H1 (cell line): ENCODE data around the gene FAM83C. TPM values are rescaled to one million over a fixed set of nuclear protein-coding genes. Genes with fewer than 3 reads are reported as not detected.

ENCODE experiments used
- CTCF ChIA-PET: fragments of 300-600 bp; sonication (Branson Sonifier 250); formaldehyde crosslinking; loops from one replicate; lab custom pipeline; 2021; ENCODE audit not compliant: partially characterized antibody; lab: Charles Lee
- POLR2A ChIA-PET: fragments of 300-600 bp; sonication (Branson Sonifier 250); formaldehyde crosslinking; loops from one replicate; lab custom pipeline; 2021; ENCODE audit warnings: inconsistent platforms; ENCODE audit not compliant: partially characterized antibody; lab: Charles Lee
- DNase-seq, 2 experiments: peaks; one replicate each; pipeline versions ENCODE4 v3.0.0 to v3.0.0-alpha.2; 2010 to 2022; ENCODE audit warnings: low spot score in 2 of 2, low read depth in 1 of 2, mixed read lengths in 1 of 2
- FAIRE-seq: peaks from 2 replicates; lab custom pipeline; 2011; peaks lifted over from hg19 to GRCh38; lab: Jason Lieb, UNC
- H2AFZ ChIP-seq: 2 replicates; pipeline ENCODE4 v1.8.1; 2012; ENCODE audit warnings: low read length, inconsistent platforms
- H2AK5ac ChIP-seq: 2 replicates; pipeline ENCODE4 v1.6.1; 2013; ENCODE audit warnings: low read depth, low read length
- H2BK120ac ChIP-seq: replicated peaks from 2 replicates; pipeline ENCODE3; 2013; ENCODE audit warnings: low read depth, low read length, inconsistent platforms
- H2BK12ac ChIP-seq: 2 replicates; pipeline ENCODE4 v1.6.1; 2013; ENCODE audit warnings: low read depth, low read length
- H2BK15ac ChIP-seq: 2 replicates; pipeline ENCODE4 v1.6.1; 2013; ENCODE audit warnings: low read length
- H2BK20ac ChIP-seq: 2 replicates; pipeline ENCODE4 v1.6.1; 2013; ENCODE audit warnings: low read length
- H2BK5ac ChIP-seq: 2 replicates; pipeline ENCODE4 v1.6.1; 2013; ENCODE audit warnings: low read depth, low read length
- H3K14ac ChIP-seq: 2 replicates; pipeline ENCODE4 v1.6.1; 2013; ENCODE audit warnings: inconsistent platforms; ENCODE audit not compliant: insufficient read length
- H3K18ac ChIP-seq: 2 replicates; pipeline ENCODE4 v1.6.1; 2013; ENCODE audit warnings: low read length; ENCODE audit errors: extremely low read depth
- H3K23ac ChIP-seq: 2 replicates; pipeline ENCODE4 v1.6.1; 2013; ENCODE audit warnings: inconsistent platforms; ENCODE audit not compliant: insufficient read length
- H3K23me2 ChIP-seq: 2 replicates; pipeline ENCODE4 v1.6.1; 2013; ENCODE audit warnings: low read depth, low read length
- H3K27ac ChIP-seq: 2 replicates; pipeline ENCODE4 v1.6.1; 2011; ENCODE audit warnings: low read depth, low read length, inconsistent platforms
- H3K27me3 ChIP-seq, 4 experiments: replicated peaks in 1 of 4; 1 replicate in 1 of 4; 2 replicates in 3 of 4; pipeline versions ENCODE4 v1.6.1 to v1.8.1; 2011 to 2013; ENCODE audit warnings: low read length in 3 of 4, mild to moderate bottlenecking in 3 of 4, inconsistent platforms in 2 of 4, mixed read lengths in 2 of 4, moderate library complexity in 1 of 4; ENCODE audit not compliant: control insufficient read depth in 3 of 4, insufficient read depth in 3 of 4; ENCODE audit errors: extremely low read depth in 1 of 4
- H3K36me3 ChIP-seq, 4 experiments: 2 replicates each; pipeline versions ENCODE4 v1.6.1 to v1.8.1; 2011 to 2013; ENCODE audit warnings: mild to moderate bottlenecking in 4 of 4, low read length in 3 of 4, moderate library complexity in 2 of 4, control low read depth in 1 of 4, inconsistent platforms in 1 of 4; ENCODE audit not compliant: insufficient read depth in 4 of 4, control insufficient read depth in 2 of 4
- H3K4ac ChIP-seq: replicated peaks from 2 replicates; pipeline ENCODE3; 2013; ENCODE audit warnings: low read length, low read depth, mixed read lengths, inconsistent platforms; ENCODE audit not compliant: insufficient read length
- H3K4me1 ChIP-seq, 4 experiments: replicated peaks in 1 of 4; 1 replicate in 1 of 4; 2 replicates in 3 of 4; pipeline versions ENCODE4 v1.6.1 to v1.8.1; 2011 to 2013; ENCODE audit warnings: low read length in 3 of 4, inconsistent platforms in 2 of 4, mixed read lengths in 1 of 4; ENCODE audit not compliant: insufficient read depth in 4 of 4, control insufficient read depth in 3 of 4
- H3K4me2 ChIP-seq, 2 experiments: 2 replicates each; pipeline versions ENCODE4 v1.6.1 to v1.8.1; 2011 to 2013; ENCODE audit warnings: low read depth in 2 of 2, low read length in 2 of 2, control low read depth in 1 of 2, inconsistent platforms in 1 of 2, mild to moderate bottlenecking in 1 of 2; ENCODE audit not compliant: insufficient read depth in 1 of 2
- H3K4me3 ChIP-seq, 4 experiments: fragments of 200-600, 300-600 bp in 1 of 4; sonication (generic), shearing (Covaris generic), sonication (Bioruptor Twin) in 1 of 4; 2 replicates each; pipeline versions ENCODE4 v1.5.1 to v1.8.1; 2011 to 2016; ENCODE audit warnings: low read length in 4 of 4, low read depth in 3 of 4, control low read depth in 2 of 4, inconsistent platforms in 2 of 4, mild to moderate bottlenecking in 2 of 4, mixed read lengths in 1 of 4, moderate library complexity in 1 of 4; ENCODE audit not compliant: insufficient read depth in 2 of 4; ENCODE audit errors: extremely low read depth in 1 of 4
- H3K56ac ChIP-seq: replicated peaks from 2 replicates; pipeline ENCODE3; 2013; ENCODE audit warnings: low read depth, mild to moderate bottlenecking, mixed read lengths, low read length, inconsistent platforms; ENCODE audit not compliant: insufficient read length
- H3K79me1 ChIP-seq: 2 replicates; pipeline ENCODE4 v1.6.1; 2013; ENCODE audit warnings: low read depth, low read length, control low read depth
- H3K79me2 ChIP-seq, 2 experiments: 2 replicates each; pipeline versions ENCODE4 v1.6.1 to v1.8.1; 2012 to 2013; ENCODE audit warnings: low read length in 2 of 2, mild to moderate bottlenecking in 2 of 2, inconsistent platforms in 1 of 2; ENCODE audit not compliant: insufficient read depth in 2 of 2, control insufficient read depth in 1 of 2
- H3K9ac ChIP-seq, 4 experiments: replicated peaks in 1 of 4; 1 replicate in 1 of 4; 2 replicates in 3 of 4; pipeline versions ENCODE4 v1.6.1 to v1.8.1; 2011 to 2013; ENCODE audit warnings: low read depth in 3 of 4, low read length in 3 of 4, control low read depth in 2 of 4, mild to moderate bottlenecking in 2 of 4, moderate library complexity in 2 of 4, inconsistent platforms in 1 of 4; ENCODE audit errors: extremely low read depth in 1 of 4
- H3K9me3 ChIP-seq, 2 experiments: 2 replicates each; pipeline versions ENCODE4 v1.6.1 to v1.8.1; 2012 to 2013; ENCODE audit warnings: mild to moderate bottlenecking in 2 of 2, moderate library complexity in 2 of 2, control low read depth in 1 of 2, inconsistent platforms in 1 of 2, low read depth in 1 of 2, low read length in 1 of 2, mixed read lengths in 1 of 2; ENCODE audit not compliant: insufficient read depth in 2 of 2
- H4K20me1 ChIP-seq, 2 experiments: replicated peaks in 1 of 2; 2 replicates each; pipeline versions ENCODE3 to v1.8.1; 2011 to 2013; ENCODE audit warnings: inconsistent platforms in 2 of 2, low read length in 2 of 2, mild to moderate bottlenecking in 1 of 2; ENCODE audit not compliant: insufficient read depth in 2 of 2, control insufficient read depth in 1 of 2
- H4K5ac ChIP-seq: 2 replicates; pipeline ENCODE4 v1.6.1; 2013; ENCODE audit warnings: low read length, low read depth, mixed read lengths, inconsistent platforms; ENCODE audit not compliant: insufficient read length
- H4K8ac ChIP-seq: 2 replicates; pipeline ENCODE4 v1.8.0; 2013; ENCODE audit warnings: mild to moderate bottlenecking, moderate library complexity, low read length, inconsistent platforms; ENCODE audit not compliant: insufficient read depth; ENCODE audit errors: extremely low read depth
- H4K91ac ChIP-seq: replicated peaks from 2 replicates; pipeline ENCODE3; 2013; ENCODE audit warnings: low read length, mixed read lengths, inconsistent platforms; ENCODE audit not compliant: insufficient read length
- CHD2 ChIP-seq: IDR thresholded peaks from 2 replicates; pipeline ENCODE4 v1.6.1; 2012; ENCODE audit warnings: low read length, improper control_type of control experiment
- E2F6 ChIP-seq: IDR thresholded peaks from 2 replicates; pipeline ENCODE4 v1.6.1; 2012; ENCODE audit warnings: inconsistent platforms
- HDAC2 ChIP-seq, 2 experiments: fragments of 300-600 bp in 1 of 2; sonication (generic) in 1 of 2; IDR thresholded peaks; 2 replicates each; pipeline ENCODE4 v1.6.1; 2011 to 2012; ENCODE audit warnings: low read depth in 2 of 2, low read length in 2 of 2, mild to moderate bottlenecking in 2 of 2, moderate library complexity in 2 of 2, borderline replicate concordance in 1 of 2, inconsistent platforms in 1 of 2
- JUN ChIP-seq: IDR thresholded peaks from 2 replicates; pipeline ENCODE4 v1.6.1; 2011; ENCODE audit warnings: low read depth, mild to moderate bottlenecking, improper control_type of control experiment, low read length
- POU5F1 ChIP-seq: IDR thresholded peaks from 2 replicates; pipeline ENCODE4 v1.6.1; 2011; ENCODE audit warnings: low read depth, mild to moderate bottlenecking, low read length, moderate library complexity
- SUZ12 ChIP-seq: fragments of 200-600 bp; sonication (generic); IDR thresholded peaks from 2 replicates; pipeline ENCODE4 v1.6.1; 2012; ENCODE audit warnings: mild to moderate bottlenecking, inconsistent platforms, low read length, moderate library complexity, mixed read lengths
- TBP ChIP-seq: IDR thresholded peaks from 2 replicates; pipeline ENCODE4 v1.6.1; 2011; ENCODE audit warnings: low read depth, low read length, improper control_type of control experiment
- USF2 ChIP-seq: IDR thresholded peaks from 2 replicates; pipeline ENCODE4 v1.6.1; 2011; ENCODE audit warnings: low read length, improper control_type of control experiment
- WGBS, 2 experiments: shearing (Covaris generic) in 1 of 2; methylation state at CpG; one replicate each; pipeline versions ENCODE4 v1.1.6 to v1.1.7; 2013 to 2015; ENCODE audit warnings: low lambda C conversion rate in 2 of 2, mixed read lengths in 2 of 2, inconsistent platforms in 1 of 2, low coverage in 1 of 2, missing lambda C conversion rate in 1 of 2; ENCODE audit not compliant: insufficient replicate concordance in 2 of 2, insufficient coverage in 1 of 2, insufficient read length in 1 of 2; ENCODE audit errors: extremely low coverage in 1 of 2, missing lambda C conversion rate in 1 of 2; 5-methylcytosine and 5-hydroxymethylcytosine counted together
- polyA plus RNA-seq, 7 experiments: library from polyadenylated mRNA; depleted of rRNA in 3 of 7; stranded (reverse) in 5 of 7; unstranded in 2 of 7; fragments of >200 nt in 5 of 7; fragments of 200-250 nt in 2 of 7; gene quantifications; 1 replicate in 5 of 7; 2 replicates in 1 of 7; 4 replicates in 1 of 7; pipeline versions ENCODE4 v1.2.1 to v1.2.3, GENCODE V29; 2011 to 2013; ENCODE audit warnings: missing spikeins in 2 of 7, mixed read lengths in 2 of 7
- total RNA-seq: library from RNA; stranded (reverse); fragmentation: NEBNext Ultra II Directional; extraction: Animal tissue kit (Norgen Biotek cat#: 25700); gene quantifications from 2 replicates; pipeline ENCODE4 v1.2.1, GENCODE V29; 2021

The FAM83C gene
- total and polyA plus RNA-seq, 2 of the 8 experiments (the other 6 are each of a cell fraction or from before 2014, with no cell fraction given) = not detected

GRCh38 chr20:35287509-35288324 is 4.5 kb downstream of the FAM83C start:
- Histone ChIP-seq H2BK12ac (no peak overlapping the region; the same call in 1 of the 2 replicates), H3K79me2 (peaks cover 9 to 16% of the 10 kb centered on the region in 2 experiments), H2AK5ac (no peak overlapping the region), H3K23ac (no peak overlapping the region), H3K14ac (no peak overlapping the region), H2BK15ac (no peak overlapping the region), H2AFZ (no peak overlapping the region), H3K4me2 (no peak overlapping the region), H3K4ac (no peak overlapping the region), H3K18ac (no peak overlapping the region), H3K79me1 (peaks cover 8% of the 10 kb centered on the region; the same call in 1 of the 2 replicates), H3K23me2 (peaks cover 8% of the 10 kb centered on the region), H3K9me3 (no peaks in the 10 kb centered on the region), H2BK5ac (no peak overlapping the region), H2BK120ac (no peak overlapping the region), H2BK20ac (no peak overlapping the region), H3K27ac (no peak overlapping the region), H3K27me3 (no peaks in the 10 kb centered on the region), H3K4me1 (peaks cover 3 to 8% (median 5%) of the 10 kb centered on the region in 4 experiments; a peak in 6 of 7 replicates), H3K36me3 (peaks cover 0 to 3% (median 0%) of the 10 kb centered on the region in 4 experiments; a peak in 3 of 8 replicates), H3K56ac (no peak overlapping the region), H4K20me1 (no peaks in the 10 kb centered on the region), H3K4me3 (no peak overlapping the region), H3K9ac (no peak overlapping the region), H4K91ac (peak overlapping the region; percentile 71), H4K5ac (no peak overlapping the region), H4K8ac (peak overlapping the region; percentile 62; the same call in 1 of the 2 replicates)
- FAIRE-seq = no peak
- WGBS, 2 experiments = 94% methylated on average over 20 of the region's 28 CpGs; no CpG with 5 or more reads in 1 of the 2 experiments
- POLR2A ChIA-PET = interaction anchor here (1.1 to 5.7 kb wide), 3 partner anchors 9 to 167 kb away, joined by 3 to 39 read pairs (median 4); partner anchors contain the start of gene MMP24OS
- CTCF ChIA-PET = interaction anchor here (0.5 to 1.5 kb wide), 8 partner anchors 9 to 458 kb away, joined by 3 to 5 read pairs (median 3); no protein-coding TSS in a partner anchor
- no peak for DNase-seq
- TF ChIP-seq TBP = no peak
- TF ChIP-seq SUZ12 = no peak
- no peak for TF ChIP-seq E2F6
- no peak for TF ChIP-seq CHD2
- TF ChIP-seq JUN = no peak
- no peak for TF ChIP-seq USF2
- no peak for TF ChIP-seq POU5F1
- TF ChIP-seq HDAC2 (IDR thresholded peaks at IDR 0.05; ENCODE audit: borderline replicate concordance in 1 of 2, low read depth in 2 of 2, low read length in 2 of 2) = no peak
